Osteoblast (primary cell): ENCODE results near the gene TBCB. TPM values are rescaled to one million over a fixed set of nuclear protein-coding genes. Genes with fewer than 3 reads are reported as not detected.
A peak's percentile ranks its signal among the peaks of the same experiment; 100 is the strongest.

ENCODE experiments used
- DNase-seq: peaks from one replicate; pipeline ENCODE4 v3.0.0; 2011; ENCODE audit warnings: low spot score, mixed read lengths; ENCODE audit not compliant: insufficient read length; ENCODE audit errors: missing footprints
- H2AFZ ChIP-seq: 2 replicates; pipeline ENCODE4 v1.6.0; 2011; ENCODE audit warnings: mild to moderate bottlenecking, low read length
- H3K27ac ChIP-seq: 2 replicates; pipeline ENCODE4 v1.5.1; 2011; ENCODE audit warnings: mild to moderate bottlenecking, low read depth, low read length, moderate library complexity
- H3K27me3 ChIP-seq: 2 replicates; pipeline ENCODE4 v1.6.0; 2012; ENCODE audit warnings: mild to moderate bottlenecking, control low read depth, inconsistent platforms, low read length, moderate library complexity; ENCODE audit not compliant: insufficient read depth
- H3K36me3 ChIP-seq: 2 replicates; pipeline ENCODE4 v1.5.1; 2011; ENCODE audit warnings: mild to moderate bottlenecking, low read length, control low read depth, moderate library complexity; ENCODE audit not compliant: insufficient read depth
- H3K4me1 ChIP-seq: 2 replicates; pipeline ENCODE4 v1.5.1; 2011; ENCODE audit warnings: mild to moderate bottlenecking, low read length, control low read depth, moderate library complexity; ENCODE audit not compliant: insufficient read depth
- H3K4me2 ChIP-seq: 2 replicates; pipeline ENCODE4 v1.6.0; 2011; ENCODE audit warnings: mild to moderate bottlenecking, low read length; ENCODE audit not compliant: insufficient read depth
- H3K4me3 ChIP-seq: fragments of 200-600 bp; sonication (generic); 3 replicates; pipeline ENCODE4 v1.5.1; 2012; ENCODE audit warnings: mild to moderate bottlenecking, low read length, inconsistent platforms; ENCODE audit not compliant: insufficient read depth
- H3K79me2 ChIP-seq: 2 replicates; pipeline ENCODE4 v1.6.0; 2012; ENCODE audit warnings: mild to moderate bottlenecking, low read length, control low read depth, inconsistent platforms; ENCODE audit not compliant: insufficient read depth
- H3K9me3 ChIP-seq: 2 replicates; pipeline ENCODE4 v1.5.1; 2011; ENCODE audit warnings: low read depth, low read length, control low read depth
- H4K20me1 ChIP-seq: 2 replicates; pipeline ENCODE4 v1.6.0; 2012; ENCODE audit warnings: mild to moderate bottlenecking, low read length, control low read depth; ENCODE audit not compliant: insufficient read depth
- CTCF ChIP-seq: IDR thresholded peaks from 2 replicates; pipeline ENCODE4 v1.5.1; 2011; ENCODE audit warnings: mild to moderate bottlenecking, low read depth, low read length, moderate library complexity; ENCODE audit errors: extremely low read depth
- total RNA-seq: library from RNA; depleted of rRNA; stranded (reverse); fragments of >200 nt; gene quantifications from 2 replicates; pipeline ENCODE4 v1.2.3, GENCODE V29; 2012

TBCB gene
- total RNA-seq, 1 donor = 136 TPM

GRCh38 chr19:36111200-36111539, 4.1 kb upstream of the TBCB start:
- H3K27ac ChIP-seq = no peak overlapping the region
- no peak overlapping the region for H3K4me3 ChIP-seq
- TF ChIP-seq CTCF = no peak
- H3K9me3 ChIP-seq = no peaks in the 10 kb centered on the region
- no peak overlapping the region for H2AFZ ChIP-seq
- no peaks in the 10 kb centered on the region for H3K27me3 ChIP-seq
- H3K4me2 ChIP-seq = no peak overlapping the region
- H3K36me3 ChIP-seq = peaks cover 11% of the 10 kb centered on the region
- peaks cover 14% of the 10 kb centered on the region for H3K79me2 ChIP-seq
- peaks cover 12% of the 10 kb centered on the region for H3K4me1 ChIP-seq
- no peak for DNase-seq
- H4K20me1 ChIP-seq = no peaks in the 10 kb centered on the region

DNA sequence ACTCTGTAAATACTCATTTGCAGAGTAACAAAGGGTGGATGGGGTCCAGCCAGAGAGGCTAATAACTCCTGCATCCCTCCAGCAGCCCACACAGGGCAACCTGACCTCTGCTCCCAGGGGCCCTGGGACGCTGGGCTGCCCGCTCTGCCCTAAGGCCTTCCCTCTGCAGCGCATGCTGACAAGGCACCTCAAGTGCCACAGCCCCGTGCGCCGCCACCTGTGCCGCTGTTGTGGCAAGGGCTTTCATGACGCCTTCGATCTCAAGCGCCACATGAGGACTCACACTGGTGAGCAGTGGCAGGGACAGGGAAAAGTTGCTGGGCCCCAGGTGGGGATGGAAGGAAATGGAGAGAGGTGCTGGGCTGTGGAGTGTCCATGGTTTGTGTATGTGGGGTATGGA, 2.6 kb upstream of the TBCB start:
- Histone ChIP-seq H3K36me3 (peaks cover 11% of the 10 kb centered on the region), H3K27ac (no peak overlapping the region), H3K4me1 (peaks cover 16% of the 10 kb centered on the region), H3K4me3 (no peak overlapping the region), H3K9me3 (no peaks in the 10 kb centered on the region), H4K20me1 (no peaks in the 10 kb centered on the region), H3K27me3 (no peaks in the 10 kb centered on the region), H3K79me2 (peaks cover 24% of the 10 kb centered on the region), H2AFZ (no peak overlapping the region), H3K4me2 (no peak overlapping the region)
- DNase-seq = no peak
- TF ChIP-seq CTCF = no peak

DNA sequence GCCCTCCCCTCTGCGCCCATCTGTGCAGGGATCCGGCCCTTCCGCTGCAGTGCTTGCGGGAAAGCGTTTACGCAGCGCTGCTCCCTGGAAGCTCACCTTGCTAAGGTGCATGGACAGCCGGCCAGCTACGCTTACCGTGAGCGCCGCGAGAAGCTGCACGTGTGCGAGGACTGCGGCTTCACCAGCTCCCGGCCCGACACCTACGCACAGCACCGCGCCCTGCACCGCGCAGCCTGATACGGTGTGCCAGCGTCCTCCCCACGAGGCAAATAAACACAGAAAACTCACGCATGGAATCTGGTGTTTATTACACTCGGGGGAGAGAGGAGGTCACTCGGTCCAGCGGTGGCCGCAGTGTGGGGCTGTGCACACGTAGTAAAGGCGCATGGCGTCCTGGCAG, 1.8 kb upstream of the TBCB start:
- no peak for TF ChIP-seq CTCF
- Histone ChIP-seq H3K4me1 (peaks cover 16% of the 10 kb centered on the region), H3K27ac (no peak overlapping the region), H3K36me3 (peaks cover 16% of the 10 kb centered on the region), H3K9me3 (no peaks in the 10 kb centered on the region), H3K79me2 (peaks cover 28% of the 10 kb centered on the region), H2AFZ (no peak overlapping the region), H3K4me3 (peak overlapping the region; percentile 97), H3K4me2 (peak overlapping the region; percentile 99), H3K27me3 (no peaks in the 10 kb centered on the region), H4K20me1 (no peaks in the 10 kb centered on the region)
- DNase-seq = no peak

DNA sequence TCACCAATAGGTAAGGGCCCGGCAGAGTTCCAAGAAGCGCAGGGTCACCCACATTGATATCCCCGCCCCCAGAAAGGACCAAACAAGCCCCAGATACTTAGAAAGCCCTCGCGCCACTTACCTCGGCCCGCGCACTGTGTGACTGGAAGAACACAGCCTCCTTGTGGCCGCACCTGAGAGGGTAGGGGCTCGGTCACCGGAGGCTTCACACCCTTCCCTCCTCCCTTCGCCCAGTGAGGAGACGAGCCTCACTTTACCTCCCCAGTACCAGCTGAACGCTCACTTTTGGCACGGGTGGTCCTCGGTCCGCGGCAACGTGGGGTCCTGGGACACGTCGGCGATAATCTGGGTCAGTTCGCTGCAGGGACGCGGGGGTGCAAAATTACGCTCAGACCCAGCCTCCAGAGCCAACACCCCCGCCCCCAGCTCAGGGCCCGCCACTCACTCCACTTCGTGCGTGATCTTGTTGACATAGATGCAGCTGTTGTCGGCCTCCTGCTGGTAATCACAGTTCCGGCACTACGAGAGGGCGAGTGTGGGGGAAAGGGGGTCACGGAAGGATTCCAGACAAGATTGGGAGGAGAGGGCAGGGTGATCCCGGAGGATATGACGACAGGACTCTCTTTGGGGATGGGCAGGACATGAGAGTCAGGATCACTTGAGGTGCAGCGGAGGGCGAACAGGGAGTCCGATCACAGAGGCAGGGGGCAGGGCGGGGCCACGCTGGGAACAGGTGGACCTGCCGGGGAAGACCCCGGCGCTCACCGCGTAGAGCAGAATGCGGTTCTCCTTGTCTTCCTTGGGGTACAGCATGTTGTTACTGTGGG, 1.2 kb upstream of the TBCB start:
- H3K79me2 ChIP-seq = peaks cover 32% of the 10 kb centered on the region
- H3K4me1 ChIP-seq = peaks cover 16% of the 10 kb centered on the region
- H3K4me3 ChIP-seq = peak overlapping the region; percentile 97
- no peaks in the 10 kb centered on the region for H3K9me3 ChIP-seq
- H3K36me3 ChIP-seq = peaks cover 23% of the 10 kb centered on the region
- peak overlapping the region; percentile 99 for H3K4me2 ChIP-seq
- DNase-seq = peak; percentile 85
- no peaks in the 10 kb centered on the region for H4K20me1 ChIP-seq
- H3K27ac ChIP-seq = peak overlapping the region; percentile 87
- H2AFZ ChIP-seq = peak overlapping the region; percentile 97
- no peaks in the 10 kb centered on the region for H3K27me3 ChIP-seq
- peak; percentile 6 for TF ChIP-seq CTCF
